Nasal cavity respiratory epithelium epithelial cell of viscerocranial mucosa (primary cell): ENCODE measurements around the gene TENT5C. TPM values are rescaled to one million over a fixed set of nuclear protein-coding genes. Genes with fewer than 3 reads are reported as not detected.

Experiments
- total RNA-seq: library from RNA; depleted of rRNA; stranded (reverse); fragments of >200 nt; gene quantifications from 2 replicates; pipeline ENCODE4 v1.2.3, GENCODE V29; 2014

TENT5C gene
- 0.34 and 0.36 TPM in 2 replicates for total RNA-seq

DNA sequence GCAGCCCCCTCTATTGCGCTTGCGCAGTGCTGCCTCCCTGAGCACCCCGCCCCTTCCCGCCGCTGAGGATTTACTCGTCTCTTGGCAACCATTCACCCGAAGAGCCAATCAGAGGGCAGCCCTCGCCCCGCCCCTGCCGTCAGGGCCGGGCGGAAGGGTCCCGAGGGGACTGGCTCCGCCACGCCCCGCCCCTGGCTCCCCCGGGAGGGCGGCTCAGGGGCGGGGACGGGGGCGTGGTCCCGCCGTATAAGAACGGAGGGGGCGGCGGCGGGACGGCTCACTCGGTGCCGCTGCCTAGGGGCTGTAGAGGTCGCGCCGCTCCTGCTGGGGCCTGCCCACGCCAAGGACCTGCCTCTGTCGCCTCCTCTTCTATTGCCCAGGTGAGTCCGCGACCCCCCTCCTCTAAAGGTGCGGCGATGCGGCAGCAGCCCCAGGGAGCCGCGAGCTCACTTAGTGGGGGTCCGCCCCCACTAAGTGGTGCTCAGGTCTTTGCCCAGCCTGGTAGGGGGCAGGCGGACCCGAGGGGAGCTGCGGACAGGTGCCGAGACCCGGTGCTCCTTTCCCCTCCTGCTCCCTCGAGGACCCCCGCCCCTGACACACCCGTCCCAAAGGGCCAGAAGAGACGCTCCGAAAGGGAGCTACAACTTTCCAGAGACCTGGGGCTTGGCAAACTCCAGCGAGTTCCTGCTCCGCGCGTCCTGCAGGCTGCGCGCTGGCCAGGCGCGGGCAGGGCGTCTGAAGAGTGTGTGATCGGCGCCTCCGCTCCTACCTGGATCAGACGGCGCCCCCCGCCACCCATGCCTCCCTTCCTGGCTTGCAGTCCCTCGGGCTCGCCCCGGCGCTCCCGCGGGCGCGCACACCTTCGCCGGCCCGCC, at the start of gene TENT5C:
Gene TENT5C (plus strand): TSS at position 275 of the 875 bp plus-strand sequence. CDS start 16,821 bp downstream, outside the sequence.

Other genes with a start within 250 kb of the TENT5C start
- gene MAN1A2, start 238.6 kb upstream of the TENT5C start, total RNA-seq = 55.2 and 61.5 TPM in 2 replicates